GM18907 (cell line): Measurements from ENCODE around the gene F13B.
"Not testable (repeated sequence)": the region's sequence is repeated elsewhere in the genome, so short reads cannot be mapped to it uniquely, and the experiment has no call there.

Experiments used
- ATAC-seq: cut with Tn5 transposase; IDR thresholded peaks from one replicate; pipeline ENCODE4 v1.9.1; 2021; ENCODE audit warnings: mild to moderate bottlenecking, moderate library complexity; ENCODE audit not compliant: unreplicated experiment

Gene F13B

DNA sequence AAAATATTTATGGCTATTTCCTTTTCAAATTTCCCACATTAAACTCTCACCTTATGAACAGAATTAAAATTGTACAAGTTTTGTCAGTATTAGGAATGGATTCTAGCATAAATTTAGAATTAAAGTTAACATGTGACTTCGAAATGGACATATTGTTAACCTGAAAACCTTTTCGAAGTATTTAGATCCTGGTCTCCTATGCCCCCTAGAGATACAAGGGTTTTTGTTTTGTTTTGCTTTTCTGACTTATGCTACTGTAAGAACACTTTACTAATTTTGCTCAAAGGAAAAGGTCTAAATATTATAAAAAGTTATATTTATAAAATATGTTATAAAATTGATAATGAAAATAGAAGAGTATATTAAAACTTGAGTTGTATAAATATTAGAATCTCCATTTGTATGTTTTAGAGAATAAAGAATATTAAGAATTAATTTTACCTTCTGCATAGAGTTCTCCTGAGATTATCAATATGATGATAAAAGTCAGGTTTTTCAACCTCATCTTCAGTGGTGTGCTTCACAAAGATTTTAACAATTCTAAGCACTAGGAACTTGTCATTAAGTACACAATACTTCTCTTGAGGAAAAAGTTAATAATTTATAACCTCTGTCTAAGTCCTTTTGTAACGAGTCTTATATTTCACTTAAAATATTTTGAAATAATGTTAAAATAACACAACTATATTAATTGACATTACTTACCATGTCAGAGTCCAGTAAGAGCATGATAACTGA is at the start of gene F13B:
Gene F13B (minus strand): TSS at position 542 of the 738 bp plus-strand sequence. CDS start 37 bp downstream, at position 505.
- no peak for ATAC-seq

GRCh38 chr1:197116156-197116555 is 49.1 kb upstream of the F13B start:
- ATAC-seq, result no peak

DNA sequence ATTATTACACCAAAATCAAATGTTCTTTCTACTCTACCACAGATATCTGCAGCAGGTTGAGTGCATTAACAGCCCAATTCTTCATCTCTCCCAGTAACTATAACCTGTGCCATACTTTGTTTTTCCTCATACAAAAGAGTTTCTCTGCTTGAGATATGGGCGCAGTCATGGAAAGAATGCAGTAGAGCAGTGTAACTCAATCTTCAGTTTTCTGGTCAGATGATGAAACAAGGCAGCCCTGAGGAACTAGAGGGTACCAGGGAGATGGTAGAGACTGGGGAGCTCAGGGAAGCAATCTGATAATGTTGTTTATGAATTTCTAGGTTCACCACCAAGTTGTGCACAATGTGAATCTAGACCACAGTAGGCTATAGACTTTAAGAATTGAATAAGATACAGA is 39.8 kb upstream of the F13B start:
- ATAC-seq, result no peak

GRCh38 chr1:197103300-197103699 is 36.2 kb upstream of the F13B start:
- no peak for ATAC-seq

DNA sequence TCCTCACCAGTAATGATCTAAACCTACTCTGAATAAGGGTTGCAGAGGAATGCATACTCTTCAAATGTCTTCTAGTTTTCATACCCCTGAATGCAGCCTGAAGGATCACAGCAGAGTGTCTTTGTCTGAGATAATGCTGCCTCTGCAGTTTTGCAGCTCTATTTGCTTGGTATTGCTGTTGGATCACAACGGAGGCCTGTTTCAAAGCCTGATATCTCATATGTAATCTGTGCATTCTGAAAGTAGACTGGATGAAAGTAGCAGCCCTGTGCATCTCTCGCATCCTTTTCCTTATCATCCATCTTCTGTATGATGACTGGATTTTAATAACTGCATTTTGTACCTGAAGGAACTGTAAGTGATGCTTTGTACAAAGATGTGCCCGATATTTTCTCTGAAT is 34.9 kb upstream of the F13B start:
- ATAC-seq, result no peak

DNA sequence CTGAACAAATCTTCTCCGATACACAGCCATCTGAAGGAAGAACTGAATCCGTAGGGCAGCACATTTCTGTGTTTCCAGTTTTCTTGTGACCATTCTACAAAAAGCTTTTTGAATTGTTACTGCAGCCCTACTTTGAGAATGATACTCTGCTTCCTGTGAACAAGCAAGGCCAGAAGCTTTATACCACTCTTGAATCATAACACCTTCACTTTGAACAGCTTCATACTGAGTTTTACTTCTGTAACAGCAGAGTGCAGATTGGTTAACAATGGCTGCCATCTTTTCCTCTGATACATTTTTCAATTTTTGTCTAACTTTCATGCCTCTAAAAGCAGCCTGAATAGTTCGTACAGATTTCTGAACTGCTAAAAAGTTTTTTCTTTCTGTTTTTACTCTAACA is 33.6 kb upstream of the F13B start:
- ATAC-seq, result no peak

DNA sequence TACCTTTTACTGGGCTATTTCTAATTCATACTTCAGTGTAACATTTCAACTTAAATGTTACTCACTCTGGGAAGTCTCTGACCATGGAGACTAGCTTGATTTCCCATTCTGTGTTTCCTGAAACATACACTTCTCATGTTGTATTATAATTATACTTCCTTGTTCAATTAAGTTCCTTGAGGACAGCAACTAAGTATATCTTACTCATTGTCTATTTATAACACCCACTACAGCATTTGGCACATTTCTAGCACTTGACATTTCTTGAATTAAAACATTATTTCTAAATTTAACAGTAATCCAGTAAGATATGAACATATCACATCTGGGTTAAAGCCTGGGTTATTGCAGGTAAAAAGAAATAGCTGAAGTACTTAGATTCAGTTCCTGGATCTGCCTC is 32.4 kb upstream of the F13B start:
- no peak for ATAC-seq

GRCh38 chr1:197096971-197097370 is 29.9 kb upstream of the F13B start:
- ATAC-seq, result not testable (repeated sequence)

GRCh38 chr1:197096137-197096536 is 29.1 kb upstream of the F13B start:
- peak; percentile 64 for ATAC-seq

DNA sequence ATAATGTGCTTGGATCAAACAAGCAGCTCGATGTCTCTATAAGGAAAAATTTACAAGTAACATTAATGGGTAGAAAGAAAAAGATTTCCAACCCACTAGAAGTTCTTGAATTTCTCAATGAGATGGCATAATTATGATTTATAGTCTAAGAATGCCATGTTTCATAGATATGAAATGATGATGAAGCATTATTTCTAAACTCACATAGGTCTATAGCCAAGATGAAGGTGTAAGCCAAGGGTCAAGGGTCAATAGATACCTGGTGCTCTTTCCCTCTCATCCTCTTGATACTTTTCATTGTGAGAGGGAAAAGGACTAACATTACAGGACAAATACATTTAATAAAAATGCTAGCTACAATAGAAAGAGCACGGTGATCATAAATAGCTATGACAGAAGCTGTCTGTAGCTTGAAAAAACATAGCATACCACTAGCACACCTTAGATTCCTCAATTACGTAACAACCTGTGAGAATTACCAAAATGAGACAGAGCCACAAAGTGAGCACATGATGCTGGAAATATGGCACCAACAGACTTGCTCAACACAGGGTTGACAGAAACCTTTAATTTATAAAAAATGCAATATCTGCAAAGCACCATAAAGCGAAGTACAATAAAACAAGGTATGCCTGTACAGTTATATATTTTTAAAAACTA is 26.3 kb upstream of the F13B start:
- no peak for ATAC-seq

- ATAC-seq, result no peak
These were observed 25.5 kb upstream of the F13B start for GRCh38 chr1:197092491-197093023.

DNA sequence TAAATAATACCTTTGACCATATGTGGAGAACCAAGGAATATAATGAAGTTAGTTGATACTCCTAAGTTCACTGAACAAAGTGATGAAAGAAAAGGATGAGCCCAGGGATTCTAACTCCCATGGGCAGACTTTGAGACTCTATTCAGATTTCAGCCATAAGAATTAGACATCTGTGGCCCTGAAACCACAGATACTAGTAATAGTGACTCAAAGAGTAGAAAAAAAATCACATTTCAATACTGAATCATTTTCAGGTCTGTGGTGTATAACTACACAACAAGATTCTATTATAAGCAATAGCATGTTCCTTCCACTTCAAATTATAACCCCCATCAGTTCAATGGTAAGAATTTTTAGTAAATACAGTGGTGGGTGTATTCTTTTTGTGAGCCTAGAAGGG is 16.4 kb upstream of the F13B start:
- no peak for ATAC-seq

- no peak for ATAC-seq
These were observed 14.2 kb upstream of the F13B start for GRCh38 chr1:197081117-197081753.

GRCh38 chr1:197080323-197080722 is 13.3 kb upstream of the F13B start:
- no peak for ATAC-seq

DNA sequence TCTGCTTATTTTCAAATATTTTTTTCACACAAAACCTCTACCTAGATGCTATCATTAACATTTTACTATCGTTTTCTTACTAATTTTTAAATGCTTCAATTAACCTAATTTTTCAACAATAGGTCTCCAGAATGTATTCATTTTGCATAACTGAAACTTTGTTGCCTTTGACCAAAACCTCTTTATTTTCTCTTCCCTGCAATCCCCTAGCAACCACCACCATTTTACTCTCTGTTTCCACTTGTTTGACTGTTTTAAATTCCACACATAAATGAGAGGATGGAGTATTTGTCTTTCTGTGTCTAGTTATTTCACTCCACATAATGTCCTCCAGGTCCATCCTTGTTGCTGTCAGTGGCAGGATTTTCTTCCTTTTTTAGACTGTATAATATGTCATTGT is 9.5 kb upstream of the F13B start:
- no peak for ATAC-seq

DNA sequence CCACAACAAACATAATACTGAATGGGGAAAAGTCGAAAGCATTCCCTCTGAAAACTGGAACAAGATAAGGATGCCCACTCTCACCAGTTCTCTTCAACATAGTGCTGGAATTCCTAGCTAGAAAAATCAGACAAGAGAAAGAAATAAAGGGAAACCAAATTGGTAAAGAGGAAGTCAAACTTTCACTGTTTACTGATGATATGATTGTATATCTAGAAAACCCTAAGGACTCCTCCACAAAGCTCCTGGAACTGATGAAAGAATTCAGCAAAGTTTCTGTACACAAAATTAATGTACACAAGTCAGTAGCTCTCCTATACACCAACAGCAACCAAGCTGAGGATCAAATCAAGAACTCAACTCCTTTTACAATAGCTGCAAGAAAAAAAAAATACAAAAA is 6.9 kb upstream of the F13B start:
- no peak for ATAC-seq

GRCh38 chr1:197067457-197067818 is 378 bp upstream of the F13B start:
- no peak for ATAC-seq

- ATAC-seq, result no peak
These were observed 783 bp downstream of the F13B start for GRCh38 chr1:197066277-197066676.

DNA sequence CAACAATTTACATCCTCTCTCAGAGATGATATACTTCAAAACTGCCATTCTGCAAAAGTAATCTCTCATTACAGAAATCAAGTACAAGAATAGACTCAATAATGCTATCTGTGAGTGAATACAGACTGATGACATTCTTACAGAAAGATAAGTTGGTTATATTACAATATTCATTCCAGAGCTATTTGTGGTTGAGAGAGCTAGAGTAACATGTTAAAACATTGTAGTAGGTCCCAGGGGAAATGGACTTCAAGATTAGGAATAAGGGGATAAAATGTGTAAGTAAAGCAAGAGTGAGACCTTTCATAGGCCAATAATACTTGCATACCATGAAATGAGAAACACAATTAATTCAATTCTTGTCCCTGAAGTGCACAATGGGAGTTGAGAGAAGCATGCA is 1.5 kb downstream of the F13B start:
- no peak for ATAC-seq

DNA sequence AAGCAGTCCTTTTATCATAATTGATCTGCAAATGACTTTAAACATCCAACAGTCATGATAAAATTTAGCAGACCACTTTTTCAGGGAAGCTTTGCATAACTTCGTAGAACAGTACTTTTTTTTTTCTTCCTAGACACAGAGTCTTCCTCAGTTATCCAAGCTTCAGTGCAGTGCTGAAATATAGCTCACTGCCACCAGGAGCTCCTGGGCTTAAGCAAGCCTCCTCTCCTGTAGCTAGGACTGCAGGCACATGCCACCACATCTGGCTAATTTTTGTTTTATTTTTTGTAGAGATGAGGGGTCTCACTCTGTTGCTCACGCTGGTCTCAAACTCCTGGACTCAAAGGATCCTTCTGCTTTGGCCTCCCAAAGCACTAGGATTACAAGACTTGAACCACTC is 3.8 kb downstream of the F13B start:
- peak; percentile 36 for ATAC-seq

DNA sequence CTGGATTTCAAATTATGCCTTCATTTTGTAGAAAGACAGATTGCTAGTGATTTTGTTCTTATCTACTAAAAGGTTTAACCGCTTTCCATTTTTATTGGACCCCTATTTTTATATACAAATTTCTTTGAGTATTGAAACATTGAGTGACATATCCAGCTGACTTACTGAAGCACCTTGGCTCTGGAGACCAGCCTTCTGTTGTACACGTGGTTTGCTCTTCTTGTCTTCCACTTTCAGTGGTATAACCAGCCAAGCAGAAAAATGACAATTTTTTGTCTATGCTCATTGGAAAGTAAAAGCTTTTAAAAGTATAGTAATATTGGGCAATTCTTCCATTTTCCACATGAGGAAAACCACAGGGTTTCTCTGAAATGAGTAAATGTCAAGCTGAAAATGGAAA is 4.4 kb downstream of the F13B start:
- ATAC-seq, result peak; percentile 96

GRCh38 chr1:197049100-197049499 is 18.0 kb downstream of the F13B start:
- ATAC-seq, result no peak
